GM19043 (cell line): ENCODE measurements around the gene TMEM26.

ENCODE experiments used
- ATAC-seq: cut with Tn5 transposase; IDR thresholded peaks from one replicate; pipeline ENCODE4 v1.9.1; 2021; ENCODE audit warnings: low read depth; ENCODE audit not compliant: unreplicated experiment

The TMEM26 gene

GRCh38 chr10:61452655-61453641, at the start of gene TMEM26:
TMEM26 (minus strand) TSS chr10:61453381; CDS start chr10:61453081, 300 bp downstream.
- no peak for ATAC-seq

- no peak for ATAC-seq
These were observed 47.3 kb upstream of the TMEM26 start for GRCh38 chr10:61500460-61500859.

- ATAC-seq: no peak
These were observed 39.3 kb upstream of the TMEM26 start for GRCh38 chr10:61492364-61492995.

- ATAC-seq: no peak
These were observed 34.3 kb upstream of the TMEM26 start for GRCh38 chr10:61487506-61487905.

- no peak for ATAC-seq
These were observed 33.7 kb upstream of the TMEM26 start for GRCh38 chr10:61486738-61487396.

GRCh38 chr10:61486251-61486650, 33.1 kb upstream of the TMEM26 start:
- no peak for ATAC-seq

- no peak for ATAC-seq
These were observed 28.4 kb upstream of the TMEM26 start for GRCh38 chr10:61481597-61481996.

- ATAC-seq: no peak
These were observed 27.0 kb upstream of the TMEM26 start for GRCh38 chr10:61480208-61480607.

GRCh38 chr10:61478621-61479312, 25.6 kb upstream of the TMEM26 start:
- ATAC-seq: no peak

GRCh38 chr10:61477451-61477850, 24.3 kb upstream of the TMEM26 start:
- ATAC-seq: no peak

- no peak for ATAC-seq
These were observed 23.3 kb upstream of the TMEM26 start for GRCh38 chr10:61476529-61476928.

- no peak for ATAC-seq
These were observed 22.3 kb upstream of the TMEM26 start for GRCh38 chr10:61475449-61475873.

GRCh38 chr10:61472090-61472674, 19.0 kb upstream of the TMEM26 start:
- ATAC-seq: no peak

- no peak for ATAC-seq
These were observed 18.3 kb upstream of the TMEM26 start for GRCh38 chr10:61471491-61471890.

- ATAC-seq: no peak
These were observed 17.6 kb upstream of the TMEM26 start for GRCh38 chr10:61470740-61471139.

- ATAC-seq: no peak
These were observed 12.9 kb upstream of the TMEM26 start for GRCh38 chr10:61465901-61466632.

GRCh38 chr10:61465171-61465496, 12.0 kb upstream of the TMEM26 start:
- ATAC-seq: no peak

GRCh38 chr10:61464461-61465170, 11.4 kb upstream of the TMEM26 start:
- no peak for ATAC-seq
